Measurements from ENCODE around the gene LHPP. TPM values are rescaled to one million over a fixed set of nuclear protein-coding genes. Genes with fewer than 3 reads are reported as not detected.
A peak's percentile ranks its signal among the peaks of the same experiment; 100 is the strongest.
"Not testable (repeated sequence)": the region's sequence is repeated elsewhere in the genome, so short reads cannot be mapped to it uniquely, and the experiment has no call there.

LHPP gene, protein sequence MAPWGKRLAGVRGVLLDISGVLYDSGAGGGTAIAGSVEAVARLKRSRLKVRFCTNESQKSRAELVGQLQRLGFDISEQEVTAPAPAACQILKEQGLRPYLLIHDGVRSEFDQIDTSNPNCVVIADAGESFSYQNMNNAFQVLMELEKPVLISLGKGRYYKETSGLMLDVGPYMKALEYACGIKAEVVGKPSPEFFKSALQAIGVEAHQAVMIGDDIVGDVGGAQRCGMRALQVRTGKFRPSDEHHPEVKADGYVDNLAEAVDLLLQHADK
- total RNA-seq = 347 TPM

DNA sequence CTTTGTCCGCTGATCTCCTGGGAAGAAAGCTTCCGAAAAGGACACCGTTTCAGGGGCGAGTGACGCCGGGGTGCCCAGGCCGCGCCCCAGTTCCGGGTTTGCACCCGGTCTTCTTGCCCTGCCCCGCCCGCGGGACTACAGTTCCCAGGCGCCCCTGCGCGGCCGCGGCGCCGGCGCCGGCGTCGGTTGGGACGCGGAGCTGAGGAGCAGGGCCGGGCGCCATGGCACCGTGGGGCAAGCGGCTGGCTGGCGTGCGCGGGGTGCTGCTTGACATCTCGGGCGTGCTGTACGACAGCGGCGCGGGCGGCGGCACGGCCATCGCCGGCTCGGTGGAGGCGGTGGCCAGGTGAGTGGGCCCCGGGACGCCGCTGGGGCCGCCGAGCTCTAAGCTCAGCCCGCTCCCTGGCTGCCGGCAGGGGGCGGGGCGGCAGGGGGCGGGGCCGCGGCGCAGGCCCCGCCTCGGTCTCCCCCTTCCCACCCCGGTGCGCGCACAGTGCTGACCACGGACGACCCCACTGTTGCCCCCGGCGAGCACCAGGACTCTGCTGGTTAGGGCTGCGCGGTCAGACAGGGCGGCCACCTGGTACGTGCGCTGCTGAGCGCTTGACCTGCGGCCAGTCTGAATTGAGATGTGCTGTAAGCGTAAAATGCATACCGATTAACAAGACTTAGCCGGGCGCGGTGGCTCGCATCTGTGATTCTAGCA, at the start of gene LHPP:
Gene LHPP, plus strand, starts transcription at position 182 of the 706 bp plus-strand sequence. Its CDS starts 40 bp downstream, at position 222.
- peak; percentile 95 for ATAC-seq
- intact Hi-C loops (cut with DNase I) = no loop called here
- DNase-seq (ENCODE audit: low spot score) = peak; percentile 90

DNA sequence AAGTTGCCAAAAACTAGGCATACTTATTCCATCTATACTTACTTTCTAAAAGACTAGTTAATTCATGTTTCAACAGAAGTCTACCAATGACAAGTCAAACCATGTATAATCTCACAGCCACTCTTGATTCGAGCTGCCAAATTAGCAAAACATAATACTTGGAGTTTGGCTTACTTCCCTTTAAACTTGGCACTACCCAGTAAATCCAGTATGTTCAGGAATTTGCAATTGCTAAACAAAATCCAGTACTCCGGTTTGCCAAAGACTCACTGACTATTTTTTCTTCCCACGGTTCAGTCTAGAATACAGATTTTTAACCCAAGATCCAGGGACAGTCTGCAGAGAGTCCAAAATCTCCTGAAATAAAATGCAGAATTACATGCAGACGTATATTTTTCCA, 47.5 kb upstream of the LHPP start:
- no peak for ATAC-seq
- intact Hi-C loops (cut with DNase I) = loop anchor here (5.0 kb wide), 1 partner anchor 642 kb away; no protein-coding TSS in a partner anchor

DNA sequence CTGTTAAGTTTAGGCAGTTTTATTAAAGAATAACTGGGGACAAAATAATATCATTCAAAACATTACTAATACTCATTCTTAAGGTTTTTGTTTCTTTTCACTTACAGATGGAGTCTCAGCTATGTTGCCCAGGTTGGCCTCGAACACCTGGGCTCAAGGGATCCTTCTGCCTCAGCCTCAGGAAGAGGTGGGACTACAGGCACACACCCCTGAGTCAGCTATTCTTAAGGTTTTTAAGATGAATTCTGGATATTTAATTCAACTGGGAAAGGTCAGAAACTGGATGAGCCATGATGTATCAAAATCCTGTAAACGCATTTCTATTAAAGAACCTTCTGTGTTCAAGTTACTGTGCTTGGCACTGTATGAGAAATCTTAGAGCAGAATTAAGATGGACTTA, 46.4 kb upstream of the LHPP start:
- ATAC-seq (no peak), DNase-seq (ENCODE audit: low spot score) (no peak)
- intact Hi-C loops (cut with DNase I) = no loop called here

More for the DNA sequence above, 47.5 kb upstream of the LHPP start:
- no peak for DNase-seq (ENCODE audit: low spot score)

DNA sequence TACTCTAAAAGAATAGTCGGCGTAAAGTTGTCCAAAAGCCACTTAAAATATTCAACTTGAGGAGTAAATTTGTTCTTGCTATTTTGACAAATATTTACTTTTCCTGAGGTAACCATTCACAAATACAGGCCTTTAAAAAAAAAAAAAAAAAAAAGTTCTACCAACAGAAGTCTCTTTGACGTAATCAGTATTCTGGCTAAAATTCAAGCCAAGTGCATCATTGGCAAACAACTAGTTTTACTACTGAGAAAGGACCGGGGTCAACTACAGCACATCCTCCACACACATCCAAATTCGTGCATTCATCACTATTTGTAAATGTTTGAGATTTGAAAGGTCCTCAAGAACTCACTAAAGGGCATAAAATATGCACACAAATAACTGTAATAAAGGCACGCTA, 44.9 kb upstream of the LHPP start:
- intact Hi-C loops (cut with DNase I) = no loop called here
- DNase-seq (ENCODE audit: low spot score) = no peak
- ATAC-seq = peak; percentile 23

DNA sequence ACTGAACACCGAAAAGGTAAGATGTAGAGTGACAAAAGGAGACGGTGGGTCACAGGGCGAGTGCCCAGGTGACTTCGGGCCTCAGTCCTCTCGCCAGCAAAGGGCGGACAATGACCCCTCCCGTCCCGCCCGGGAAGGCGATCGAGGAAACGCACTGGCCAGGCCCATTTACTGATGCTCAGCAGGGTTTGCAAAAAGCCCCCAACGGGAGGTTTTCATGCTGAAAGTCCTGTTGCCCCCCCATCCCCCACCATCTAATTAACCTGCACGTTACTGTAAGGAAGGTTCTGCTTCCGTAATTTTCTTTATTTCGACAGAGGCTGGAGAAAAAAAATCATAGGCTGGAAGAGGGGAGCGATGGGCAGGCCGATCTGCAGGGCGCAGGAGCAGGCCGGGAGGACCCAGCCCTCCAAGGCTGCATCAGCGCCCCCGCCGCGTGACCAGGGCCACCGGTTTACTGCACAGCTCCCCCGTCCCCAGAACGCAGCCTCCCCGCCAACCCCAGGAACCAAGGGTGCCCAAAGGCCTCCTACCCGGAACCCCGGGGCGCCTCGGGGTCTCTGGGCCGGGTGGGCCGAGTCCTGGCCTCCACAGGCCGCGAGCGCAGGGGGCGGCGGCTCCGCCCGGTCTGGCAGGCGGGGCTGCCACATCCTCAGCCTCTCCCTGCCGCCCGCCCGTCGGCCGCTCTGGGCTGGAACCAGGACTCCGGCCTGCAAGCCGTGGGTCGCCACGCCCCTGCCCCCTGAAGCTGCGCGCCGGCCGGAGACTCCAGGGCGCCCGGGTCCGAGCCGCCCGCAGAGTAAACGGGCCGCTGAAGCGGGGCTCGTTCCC, 43.5 kb upstream of the LHPP start:
- DNase-seq (ENCODE audit: low spot score) (peak; percentile 79), ATAC-seq (peak; percentile 55)
- intact Hi-C loops (cut with DNase I) = no loop called here

DNA sequence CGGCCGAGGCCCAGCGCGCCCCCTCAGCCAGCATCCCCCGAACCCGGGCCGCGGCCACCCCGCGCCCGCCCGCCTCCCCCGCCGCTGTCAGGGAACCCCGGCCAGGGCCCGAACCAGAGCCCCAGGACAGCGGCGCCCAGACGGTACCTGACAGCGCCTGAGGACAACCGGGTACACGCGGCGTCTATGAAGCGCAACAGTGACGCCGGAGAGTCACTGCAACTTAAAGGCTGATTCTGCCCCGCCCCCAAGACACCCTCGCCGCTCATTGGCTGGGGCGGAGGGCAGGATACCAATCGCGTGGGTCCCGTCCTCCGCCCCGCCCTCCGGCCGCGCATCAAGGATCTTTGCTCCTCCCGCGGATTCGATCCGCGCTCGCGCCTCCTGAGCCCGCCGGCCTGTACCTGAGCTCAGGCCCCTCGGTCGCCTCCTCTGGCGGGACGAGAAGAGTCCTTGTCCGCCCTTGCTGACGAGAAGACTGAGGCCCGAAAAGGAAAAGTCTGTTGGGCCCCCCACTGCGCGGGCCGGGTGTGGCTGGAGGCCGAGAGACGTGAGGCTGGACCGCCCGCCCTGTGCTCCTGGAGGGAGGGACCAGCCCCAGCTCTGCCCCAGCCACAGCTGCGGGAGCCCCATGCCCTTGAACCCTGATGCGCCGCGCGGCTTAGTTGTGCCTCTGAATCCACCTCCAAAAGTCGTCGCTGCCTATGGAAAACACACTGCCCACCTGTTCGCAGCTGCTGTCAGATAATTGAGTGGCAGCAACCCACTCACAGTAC, 42.7 kb upstream of the LHPP start, which contains the start of gene OAT:
Gene OAT, minus strand, starts transcription at position 198 of the 776 bp plus-strand sequence. CDS start 6,752 bp downstream, outside the sequence.
- DNase-seq (ENCODE audit: low spot score) = peak; percentile 99
- intact Hi-C loops (cut with DNase I) = no loop called here
- peak; percentile 98 for ATAC-seq

DNA sequence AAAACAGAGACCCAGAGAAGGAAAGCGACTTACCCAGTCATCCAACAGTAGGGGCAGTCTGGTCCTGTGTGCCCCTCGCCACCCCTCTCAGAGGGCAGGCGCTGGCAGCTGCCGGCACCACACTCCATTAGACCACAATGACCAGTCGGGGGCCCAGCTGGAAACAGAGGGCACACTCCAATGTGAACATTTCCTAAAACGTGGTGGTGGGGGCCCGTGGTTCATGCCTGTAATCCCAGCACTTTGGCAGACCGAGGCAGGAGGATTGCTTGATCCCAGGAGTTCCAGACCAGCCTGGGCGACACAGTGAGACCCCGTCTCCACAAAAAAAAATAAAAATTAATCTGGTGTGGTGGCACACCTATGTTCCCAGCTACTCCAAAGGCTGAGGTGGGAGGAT, 42.0 kb upstream of the LHPP start:
- DNase-seq (ENCODE audit: low spot score) (no peak), ATAC-seq (no peak)
- intact Hi-C loops (cut with DNase I) = no loop called here

DNA sequence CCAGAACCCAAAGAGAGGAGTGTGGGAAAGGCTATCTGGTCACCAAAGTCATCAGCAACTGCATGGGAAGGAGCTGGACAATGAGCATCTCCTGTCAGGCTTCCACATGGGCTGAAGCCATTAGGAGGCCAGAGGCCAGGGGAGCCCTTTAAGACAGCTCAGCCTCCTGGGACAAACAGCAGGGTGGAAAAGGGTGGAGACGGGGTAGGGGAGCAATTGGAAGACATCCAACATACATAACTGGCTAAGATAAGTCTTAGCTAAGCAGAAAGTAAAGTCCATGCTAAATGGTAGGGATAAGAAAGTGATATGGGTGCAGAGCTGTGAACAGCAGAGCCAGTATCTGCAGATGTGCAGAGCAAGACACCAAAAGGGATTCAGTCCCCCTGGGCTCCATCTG, 41.4 kb upstream of the LHPP start:
- no peak for ATAC-seq
- intact Hi-C loops (cut with DNase I) = no loop called here
- DNase-seq (ENCODE audit: low spot score) = no peak

DNA sequence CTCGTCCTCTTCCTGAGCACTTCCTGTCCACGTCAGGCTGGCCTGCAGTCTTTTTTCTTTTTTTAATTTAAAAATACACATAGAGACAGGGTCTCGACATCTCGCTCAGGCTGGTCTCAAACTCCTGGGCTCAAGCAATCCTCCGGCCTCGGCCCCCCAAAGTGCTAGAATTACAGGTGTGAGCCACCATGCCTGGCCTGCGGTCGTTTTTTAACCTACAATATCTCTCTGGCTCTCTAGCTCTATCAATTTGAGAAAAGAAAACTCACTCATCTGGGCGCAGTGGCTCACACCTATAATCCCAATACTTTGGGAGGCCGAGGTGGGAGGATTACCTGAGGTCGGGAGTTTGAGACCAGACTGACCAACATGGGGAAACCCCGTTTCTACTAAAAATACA, 38.9 kb upstream of the LHPP start:
- DNase-seq (ENCODE audit: low spot score) (no peak), ATAC-seq (no peak)
- intact Hi-C loops (cut with DNase I) = no loop called here

DNA sequence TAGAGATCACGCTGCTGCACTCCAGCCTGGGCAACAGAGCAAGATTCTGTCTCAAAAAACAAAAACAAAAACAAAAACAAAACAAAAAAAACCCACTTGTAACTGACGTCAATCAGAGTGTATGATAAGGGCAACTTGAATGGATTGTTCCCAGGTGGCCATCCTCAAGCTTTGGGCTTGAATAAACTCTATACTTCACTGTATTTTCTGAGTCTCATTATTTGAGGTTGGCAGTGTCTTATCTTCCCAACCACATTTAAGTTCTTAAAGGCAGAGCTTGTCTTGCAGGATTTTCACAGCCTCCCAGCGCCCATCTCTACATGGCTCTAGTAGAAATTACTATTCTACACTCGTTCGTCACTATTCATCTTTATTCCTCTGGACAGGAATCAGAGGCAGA, 37.8 kb upstream of the LHPP start:
- no peak for DNase-seq (ENCODE audit: low spot score)
- intact Hi-C loops (cut with DNase I) = no loop called here
- ATAC-seq = no peak

DNA sequence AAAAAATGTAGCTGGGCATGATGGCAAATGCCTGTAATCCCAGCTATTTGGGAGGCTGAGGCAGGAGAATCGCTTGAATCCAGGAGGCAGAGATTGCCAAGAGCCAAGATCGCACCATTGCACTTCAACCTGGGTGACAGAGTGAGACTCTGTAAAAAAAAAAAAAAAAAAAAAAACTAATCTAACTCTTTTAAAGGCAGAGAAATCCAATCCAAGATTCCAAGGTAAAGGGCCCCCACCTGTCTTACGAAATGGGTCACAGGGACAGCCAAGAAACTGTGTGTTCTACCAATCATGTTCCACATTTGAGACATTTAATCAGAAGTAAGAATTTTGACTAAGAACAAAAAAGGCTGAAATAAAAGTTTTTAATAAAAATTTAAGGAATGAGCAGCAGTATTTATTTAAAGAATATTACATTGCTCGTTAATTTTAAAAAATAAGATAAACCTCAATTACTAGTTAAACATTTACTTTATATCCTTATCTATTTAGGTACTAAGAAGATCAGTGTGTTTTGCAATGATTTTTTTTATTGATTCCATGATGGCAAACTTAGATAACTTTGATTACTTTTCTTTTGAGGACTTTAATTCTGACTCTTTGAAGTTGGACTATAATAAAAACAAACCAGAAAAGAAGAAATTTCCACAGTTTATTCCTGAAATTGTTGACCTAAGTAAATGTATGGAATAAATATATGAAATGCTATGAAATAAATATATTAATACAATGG, 36.2 kb upstream of the LHPP start:
- ATAC-seq (no peak), DNase-seq (ENCODE audit: low spot score) (no peak)
- intact Hi-C loops (cut with DNase I) = no loop called here

DNA sequence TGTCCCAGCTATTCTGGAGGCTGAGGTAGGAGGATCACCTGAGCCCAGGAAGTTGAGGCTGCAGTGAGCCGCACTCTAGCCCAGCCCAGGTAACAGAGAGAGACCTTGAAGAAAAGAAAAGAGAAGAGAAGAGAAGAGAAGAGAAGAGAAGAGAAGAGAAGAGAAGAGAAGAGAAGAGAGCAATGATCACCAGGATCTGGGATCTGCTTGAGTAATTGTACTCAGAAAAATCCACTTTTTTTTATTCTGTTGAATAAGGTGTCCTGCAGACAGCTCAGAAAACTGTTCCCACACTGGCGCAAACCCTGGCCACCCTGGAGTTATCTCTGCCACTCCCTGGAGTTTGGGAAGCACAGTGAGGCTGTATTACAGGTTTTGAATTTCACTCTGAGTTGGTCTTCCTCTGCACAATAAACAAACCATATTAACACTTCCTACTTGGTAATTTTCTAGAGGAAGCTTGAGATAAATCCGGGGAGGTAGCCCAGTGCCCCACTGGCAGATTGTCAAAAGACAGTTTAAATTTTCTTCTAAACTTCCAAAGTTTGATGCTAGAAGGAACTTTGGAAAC, 33.3 kb upstream of the LHPP start:
- ATAC-seq (no peak), DNase-seq (ENCODE audit: low spot score) (no peak)
- intact Hi-C loops (cut with DNase I) = no loop called here

DNA sequence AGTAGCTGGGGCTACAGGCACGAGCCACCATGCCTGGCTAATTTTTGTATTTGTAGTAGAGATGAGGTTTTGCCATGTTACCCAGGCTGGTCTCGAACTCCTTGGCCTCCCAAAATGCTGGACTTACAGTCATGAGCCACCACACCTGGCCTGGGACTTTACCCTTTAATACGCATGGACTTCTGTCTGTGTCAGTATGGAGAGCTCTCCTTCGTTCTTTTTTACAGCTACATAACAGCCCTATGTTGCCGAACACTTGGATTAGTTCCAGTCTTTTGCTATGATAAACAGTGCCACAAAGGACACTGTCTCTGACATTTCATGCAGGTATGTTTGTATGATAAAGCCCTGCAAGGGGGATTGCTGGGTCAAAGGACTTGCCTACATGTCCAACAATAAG, 32.0 kb upstream of the LHPP start:
- DNase-seq (ENCODE audit: low spot score) (no peak), ATAC-seq (no peak)
- intact Hi-C loops (cut with DNase I) = no loop called here

DNA sequence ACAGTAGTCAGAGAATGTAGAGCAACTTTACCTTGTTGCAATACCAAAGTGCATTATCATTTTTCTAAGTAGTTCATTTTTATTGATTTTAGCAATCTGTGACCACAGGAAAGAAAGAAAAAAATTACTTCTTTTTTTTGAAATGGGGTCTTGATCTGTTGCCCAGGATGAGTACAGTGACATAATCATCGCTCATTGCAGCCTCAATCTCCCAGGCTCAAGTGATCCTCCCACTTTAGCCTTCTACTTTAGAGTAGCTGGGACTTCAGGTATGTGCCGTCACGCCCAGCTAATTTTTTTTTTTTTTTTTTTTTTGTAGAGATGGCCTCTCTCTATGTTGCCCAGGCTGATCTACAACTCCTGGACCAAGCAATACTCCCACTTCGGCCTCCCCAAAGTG, 31.5 kb upstream of the LHPP start:
- DNase-seq (ENCODE audit: low spot score) (no peak), ATAC-seq (no peak)
- intact Hi-C loops (cut with DNase I) = no loop called here

DNA sequence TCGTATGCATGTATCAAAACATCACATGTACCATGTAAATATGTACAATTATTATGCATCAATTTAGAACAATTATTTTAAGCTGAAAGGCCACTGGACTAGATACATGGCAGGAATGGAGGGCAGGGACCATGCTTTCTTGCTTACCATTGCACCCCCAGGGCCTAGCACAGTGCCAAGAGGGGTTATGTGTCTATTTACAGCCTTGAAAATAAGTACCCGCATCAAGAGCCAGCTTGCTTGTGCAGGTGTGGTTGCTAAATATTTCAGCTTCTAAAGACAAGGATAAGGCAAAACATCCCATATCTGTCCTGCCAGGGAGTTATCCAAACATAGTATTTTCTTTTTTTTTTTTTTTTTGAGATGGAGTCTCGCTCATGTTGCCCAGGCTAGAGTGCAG, 28.2 kb upstream of the LHPP start:
- ATAC-seq (no peak), DNase-seq (ENCODE audit: low spot score) (no peak)
- intact Hi-C loops (cut with DNase I) = no loop called here

DNA sequence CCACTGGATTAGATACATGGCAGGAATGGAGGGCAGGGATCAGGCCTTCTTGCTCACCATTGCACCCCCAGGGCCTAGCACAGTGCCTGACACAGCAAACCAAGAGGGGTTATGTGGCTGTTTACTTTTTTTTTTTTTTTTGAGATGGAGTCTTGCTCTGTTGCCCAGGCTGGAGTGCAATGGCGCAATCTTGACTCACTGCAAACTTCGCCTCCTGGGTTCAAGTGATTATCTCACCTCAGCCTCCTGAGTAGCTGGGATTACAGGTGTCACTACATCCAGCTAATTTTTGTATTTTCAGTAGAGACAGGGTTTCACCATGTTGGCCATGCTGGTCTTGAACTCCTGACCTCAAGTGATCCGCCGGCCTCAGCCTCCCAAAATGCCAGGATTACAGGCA, 25.9 kb upstream of the LHPP start:
- ATAC-seq; intact Hi-C loops (cut with DNase I); DNase-seq (ENCODE audit: low spot score): not testable (repeated sequence)

DNA sequence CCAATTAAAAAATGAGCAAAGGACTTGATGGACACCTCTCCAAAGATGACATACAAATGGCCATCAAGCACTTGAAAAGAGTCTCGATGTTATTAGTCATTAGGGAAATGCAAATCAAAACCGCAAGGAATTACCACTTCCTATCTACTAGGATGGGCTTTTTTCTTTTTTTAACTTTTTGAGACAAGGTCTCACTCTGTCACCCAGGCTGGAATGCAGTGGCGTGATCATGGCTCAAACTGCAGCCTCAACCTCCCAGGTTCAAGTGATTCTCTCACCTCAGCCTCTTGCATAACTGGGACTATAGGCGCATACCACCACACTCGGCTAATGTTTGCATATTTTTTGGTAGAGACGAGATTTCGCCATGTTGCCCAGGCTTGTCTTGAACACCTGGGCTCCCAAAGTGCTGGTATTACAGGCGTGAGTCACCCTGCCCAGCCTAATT, 25.4 kb upstream of the LHPP start:
- ATAC-seq = no peak
- intact Hi-C loops (cut with DNase I) = no loop called here

DNA sequence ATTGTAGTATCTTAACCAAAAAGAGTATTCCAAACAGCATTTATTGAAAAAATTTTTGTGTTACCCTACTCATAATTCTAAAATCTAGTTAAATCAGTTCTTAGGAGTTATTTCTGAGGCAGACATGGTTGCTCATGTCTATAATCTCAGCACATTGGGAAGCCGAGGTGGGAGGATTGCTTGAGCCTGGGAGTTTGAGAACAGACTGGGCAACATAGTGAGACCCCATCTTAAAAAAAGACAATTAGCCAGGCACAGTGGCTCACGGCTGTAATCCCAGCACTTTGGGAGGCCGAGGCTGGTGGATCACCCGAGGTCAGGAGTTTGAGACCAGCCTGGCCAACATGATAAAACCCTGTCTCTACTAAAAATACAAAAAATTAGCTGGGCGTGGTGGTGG, 19.9 kb upstream of the LHPP start:
- ATAC-seq; intact Hi-C loops (cut with DNase I); DNase-seq (ENCODE audit: low spot score): not testable (repeated sequence)

More for the DNA sequence above, 25.4 kb upstream of the LHPP start:
- no peak for DNase-seq (ENCODE audit: low spot score)

Measured in sciatic nerve (tissue), 2 donors.